Islet of Langerhans (tissue), 1 donor: ENCODE results near the gene CELA3A.
"Not testable (repeated sequence)": the region's sequence is repeated elsewhere in the genome, so short reads cannot be mapped to it uniquely, and the experiment has no call there.

Source experiments
- FAIRE-seq: peaks from one replicate; lab custom pipeline; 2011; peaks lifted over from hg19 to GRCh38; lab: Jason Lieb, UNC

Gene CELA3A

DNA sequence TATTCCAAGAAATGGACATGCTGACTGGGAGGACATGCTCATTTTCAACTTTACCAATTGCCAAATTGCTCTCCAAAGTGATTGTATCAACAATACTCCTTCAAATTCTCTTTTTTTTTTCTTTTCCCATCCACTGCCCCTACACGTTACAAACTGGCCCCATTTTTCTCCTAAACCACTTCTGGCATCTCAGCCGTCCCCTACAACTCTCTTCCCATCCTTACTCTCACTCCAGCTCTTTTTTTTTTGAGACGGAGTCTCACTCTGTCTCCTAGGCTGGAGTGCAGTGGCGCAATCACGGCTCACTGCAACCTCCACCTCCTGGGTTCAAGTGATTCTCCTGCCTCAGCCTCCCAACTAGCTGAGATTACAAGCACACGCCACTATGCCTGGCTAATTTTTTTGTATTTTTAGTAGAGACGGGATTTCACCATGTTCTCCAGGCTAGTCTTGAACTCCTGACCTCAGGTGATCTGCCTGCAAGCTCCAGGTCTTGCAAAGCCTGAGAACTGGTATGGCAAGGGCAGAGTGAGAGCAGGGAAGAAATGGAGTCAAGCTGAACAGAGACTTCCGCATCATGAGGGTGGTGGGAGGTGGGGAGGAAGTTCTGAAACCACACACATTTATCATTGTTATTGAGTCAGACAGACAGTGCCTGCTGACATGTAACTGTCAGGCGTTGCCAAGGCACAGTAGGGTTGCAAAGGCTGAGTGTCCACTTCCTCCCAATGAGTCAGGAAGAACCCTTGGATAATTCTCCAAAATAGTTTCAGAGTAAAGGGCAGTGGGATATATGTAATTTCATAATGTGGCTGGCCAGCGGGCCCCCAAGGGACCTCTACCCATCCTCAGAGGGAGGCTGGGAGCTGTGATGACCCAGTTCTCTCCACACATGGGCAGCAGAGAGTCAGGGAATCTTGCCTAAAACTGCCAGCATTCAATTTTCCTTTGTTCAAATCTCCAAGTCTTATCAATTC, 17.4 kb downstream of the CELA3A start:
- no peak for FAIRE-seq

DNA sequence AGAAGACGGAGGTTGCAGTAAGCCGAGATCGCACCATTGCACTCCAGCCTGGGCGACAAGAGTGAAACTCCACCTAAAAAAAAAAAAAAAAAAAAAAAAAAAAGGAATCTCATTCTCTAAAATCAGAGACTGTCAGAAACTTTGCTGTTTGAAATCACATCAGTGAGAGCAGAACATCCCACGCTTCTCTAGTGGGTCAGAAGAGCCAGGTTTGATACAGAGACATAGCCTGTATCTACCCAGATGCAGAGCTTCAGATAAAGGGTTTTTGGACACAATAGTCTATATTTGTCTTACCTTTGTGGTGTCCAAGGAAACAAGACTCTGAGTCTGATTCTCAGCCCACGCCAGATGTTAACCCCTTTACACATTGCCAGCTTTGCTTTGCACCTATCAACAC, 19.6 kb downstream of the CELA3A start:
- no peak for FAIRE-seq

DNA sequence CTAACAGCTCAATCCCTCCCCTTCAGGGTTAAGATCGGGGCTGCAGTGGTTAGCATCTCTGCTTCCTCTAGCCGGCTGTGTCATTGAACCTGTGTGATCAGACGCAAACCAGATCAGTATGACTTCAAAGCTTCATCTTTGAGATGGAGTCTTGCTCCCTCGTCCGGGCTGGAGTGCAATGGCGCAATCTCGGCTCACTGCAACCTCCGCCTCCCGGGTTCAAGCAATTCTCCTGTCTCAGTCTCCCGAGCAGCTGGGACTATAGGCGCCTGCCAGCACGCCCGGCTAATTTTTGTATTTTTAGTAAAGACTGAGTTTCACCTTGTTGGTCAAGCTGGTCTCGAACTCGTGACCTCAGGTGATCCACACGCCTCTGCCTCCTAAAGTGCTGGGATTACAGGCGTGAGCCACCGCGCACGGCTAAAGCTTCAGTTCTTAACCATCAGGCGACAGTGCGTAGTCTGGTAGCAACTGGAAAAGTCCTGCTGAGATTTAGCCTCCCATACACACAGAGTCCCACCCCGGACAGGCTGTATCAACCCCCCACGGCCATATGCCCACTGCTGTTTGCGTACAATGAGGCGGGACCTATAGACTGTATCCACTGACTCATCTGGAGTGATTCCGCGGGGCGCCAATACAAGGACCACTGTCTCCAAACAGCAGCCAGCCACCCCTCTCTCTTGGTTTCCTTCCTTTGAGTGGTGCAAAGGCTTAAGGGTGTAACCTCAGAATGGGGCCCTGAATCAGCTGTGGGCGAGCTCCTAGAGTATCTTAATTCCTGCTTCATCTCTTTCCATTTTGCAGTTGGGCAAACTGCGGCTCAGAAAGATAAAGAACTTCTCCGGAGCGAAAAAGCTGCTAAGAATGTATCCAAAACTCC, 23.3 kb downstream of the CELA3A start:
- no peak for FAIRE-seq

DNA sequence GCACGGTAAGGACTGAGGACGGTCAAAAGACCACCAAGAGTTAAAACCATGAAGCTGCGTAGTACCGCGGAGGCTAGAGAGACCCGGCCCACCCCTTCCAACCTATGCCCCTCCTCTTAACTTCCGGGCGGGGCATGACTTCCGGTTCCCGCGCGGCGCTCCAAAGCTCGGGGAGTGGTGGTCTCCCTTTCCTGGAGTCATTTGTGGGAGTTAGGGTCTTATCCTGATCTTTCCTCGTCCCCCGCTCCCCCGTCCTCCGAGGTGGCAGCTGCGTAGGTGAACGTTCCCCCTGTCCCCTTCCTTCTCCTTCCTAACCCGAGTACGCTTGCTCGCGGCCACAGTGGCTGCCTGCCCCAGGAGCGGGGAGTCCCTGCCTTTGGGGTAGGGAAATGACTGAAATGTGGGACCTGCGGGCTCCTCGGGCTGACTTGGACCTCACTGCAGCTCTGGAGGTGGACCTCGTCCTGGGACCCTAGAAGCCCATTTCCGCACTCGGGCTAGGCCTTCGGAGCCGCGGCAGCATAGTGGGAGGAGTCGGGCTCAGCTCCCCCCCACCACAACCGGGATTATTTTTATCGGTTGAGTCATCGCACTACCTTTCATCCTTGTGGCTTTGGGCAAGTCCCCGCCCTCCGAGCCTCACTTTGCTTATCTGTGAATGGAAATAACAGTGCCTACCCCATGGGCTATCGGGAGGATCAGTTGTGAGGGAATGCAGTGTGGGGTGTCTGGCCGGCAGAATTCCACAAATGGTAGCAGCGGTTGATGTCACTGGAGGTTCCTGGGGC, 24.1 kb downstream of the CELA3A start:
- no peak for FAIRE-seq

DNA sequence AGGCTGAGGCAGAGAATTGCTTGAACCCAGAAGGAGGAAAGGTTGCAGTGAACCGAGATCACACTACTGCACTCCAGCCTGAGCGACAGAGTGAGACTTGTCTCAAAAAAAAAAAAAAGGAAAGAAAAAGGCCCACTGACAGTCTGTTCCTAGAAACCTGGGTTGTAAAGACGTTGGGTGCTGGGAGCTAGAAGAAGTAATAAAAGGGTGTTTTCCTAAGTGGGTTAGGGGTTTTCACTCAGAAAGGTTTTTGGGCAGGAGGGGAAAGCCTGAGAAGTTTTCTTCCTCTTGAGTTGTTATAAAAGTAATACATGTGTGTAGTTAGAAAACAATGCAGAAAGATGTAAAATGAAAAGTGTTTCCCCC, 25.4 kb downstream of the CELA3A start:
- FAIRE-seq, result no peak

DNA sequence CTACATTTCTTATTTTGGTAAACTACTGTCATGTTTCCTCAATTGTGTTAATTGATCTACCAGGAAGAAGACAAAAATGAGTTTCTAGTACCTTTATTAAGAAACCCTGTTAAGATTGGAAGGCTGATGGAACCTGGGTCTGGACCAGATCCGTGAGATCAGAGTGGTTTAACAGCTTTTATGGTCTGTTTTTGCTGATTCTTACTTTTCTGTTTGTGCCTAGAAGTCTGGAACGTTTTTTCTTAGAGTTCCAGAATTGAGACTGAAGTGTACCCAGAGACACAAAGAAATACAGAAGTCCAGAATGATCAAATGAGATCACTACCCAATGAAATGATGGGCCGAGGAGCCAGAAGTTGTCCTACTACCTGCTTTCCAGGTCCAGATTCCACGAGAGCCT, 28.6 kb downstream of the CELA3A start:
- no peak for FAIRE-seq

DNA sequence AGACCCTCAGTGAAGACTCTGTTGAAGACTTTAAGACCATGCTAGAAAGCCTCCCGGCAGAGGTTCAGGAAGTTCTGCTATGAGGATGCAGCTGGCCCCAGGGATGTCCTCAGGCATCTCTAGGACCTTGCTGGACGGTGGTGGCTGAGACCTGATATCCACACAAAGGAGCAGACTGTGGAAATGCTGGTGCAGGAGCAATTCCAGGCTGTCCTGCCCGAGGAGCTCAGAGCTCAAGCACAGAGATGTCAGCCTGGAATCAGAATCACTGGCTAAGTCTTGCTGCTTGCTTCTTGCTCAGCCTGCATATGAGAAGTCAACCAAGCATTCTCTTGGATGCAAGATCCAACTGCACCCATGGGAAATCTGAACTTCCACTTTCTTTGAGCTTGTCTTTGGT, 29.0 kb downstream of the CELA3A start:
- FAIRE-seq, result no peak

DNA sequence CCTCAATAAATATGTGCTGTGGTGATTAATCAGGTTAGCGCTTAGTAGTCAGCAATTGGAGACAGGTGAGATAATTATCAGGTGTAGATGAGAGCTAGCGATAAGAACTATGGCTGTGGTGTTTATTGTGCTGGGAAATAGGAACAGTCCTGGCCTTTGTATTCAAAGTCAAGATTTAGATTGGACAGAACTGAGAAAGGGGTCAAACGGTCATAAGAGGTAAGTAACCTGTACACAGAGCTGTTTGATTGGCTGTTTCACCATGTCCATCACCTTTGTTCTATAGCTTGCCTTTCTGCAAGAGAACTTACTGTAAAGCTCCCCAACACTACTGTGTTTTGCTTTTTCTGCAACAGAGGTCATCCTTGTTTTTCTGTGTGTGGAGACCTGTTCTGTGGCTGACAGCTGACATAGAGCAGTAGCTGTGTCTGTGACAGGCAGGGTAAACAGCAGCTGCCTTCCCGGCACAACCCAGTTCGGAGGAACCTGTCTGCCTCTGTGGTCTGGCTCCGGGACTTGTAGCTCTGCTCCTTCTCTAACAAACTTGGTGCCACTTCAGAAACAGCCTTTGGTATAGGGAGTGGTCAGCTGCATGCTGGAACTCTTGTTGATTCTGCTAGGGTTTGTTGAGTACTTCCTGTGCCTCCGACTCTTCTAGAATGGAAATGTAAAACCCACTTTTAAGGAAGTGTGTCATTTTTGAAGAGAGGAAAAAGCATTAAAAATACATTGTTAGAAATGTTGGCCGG, 29.9 kb downstream of the CELA3A start:
- no peak for FAIRE-seq

DNA sequence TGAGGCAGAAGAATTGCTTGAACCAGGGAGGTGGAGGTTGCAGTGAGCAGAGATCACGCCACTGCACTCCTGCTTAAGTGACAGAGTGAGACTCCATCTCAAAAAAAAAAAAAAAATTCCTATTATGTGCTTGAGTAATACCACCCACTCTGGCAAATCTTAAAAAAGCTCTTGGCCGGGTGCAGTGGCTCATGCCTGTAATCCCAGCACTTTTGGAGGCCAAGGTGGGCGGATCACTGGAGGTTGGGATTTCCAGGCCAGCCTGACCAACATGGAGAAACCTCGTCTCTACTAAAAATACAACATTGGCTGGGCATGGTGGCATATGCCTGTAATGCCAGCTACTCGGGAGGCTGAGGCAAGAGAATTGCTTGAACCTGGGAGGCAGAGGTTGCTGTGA, 33.4 kb downstream of the CELA3A start:
- not testable (repeated sequence) for FAIRE-seq

DNA sequence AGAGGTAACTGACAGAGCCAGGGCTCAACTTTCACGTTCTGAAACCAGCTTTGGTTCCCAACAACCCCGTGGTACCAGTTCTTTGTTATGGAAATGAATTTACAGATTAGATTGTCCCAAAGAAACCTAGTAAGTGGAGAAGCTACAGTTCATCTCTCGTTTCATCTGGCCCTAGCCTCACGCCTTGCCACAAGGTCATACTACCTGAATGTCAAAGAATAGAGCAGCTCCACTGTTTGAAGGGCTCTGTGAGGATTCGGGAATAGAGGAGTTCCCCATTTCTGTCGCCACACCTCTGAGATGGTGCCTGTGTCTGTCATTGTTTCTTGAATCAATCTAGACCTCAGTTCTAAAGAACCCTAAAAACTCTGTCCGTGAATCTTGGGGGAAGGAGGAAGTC, 36.1 kb downstream of the CELA3A start:
- no peak for FAIRE-seq

DNA sequence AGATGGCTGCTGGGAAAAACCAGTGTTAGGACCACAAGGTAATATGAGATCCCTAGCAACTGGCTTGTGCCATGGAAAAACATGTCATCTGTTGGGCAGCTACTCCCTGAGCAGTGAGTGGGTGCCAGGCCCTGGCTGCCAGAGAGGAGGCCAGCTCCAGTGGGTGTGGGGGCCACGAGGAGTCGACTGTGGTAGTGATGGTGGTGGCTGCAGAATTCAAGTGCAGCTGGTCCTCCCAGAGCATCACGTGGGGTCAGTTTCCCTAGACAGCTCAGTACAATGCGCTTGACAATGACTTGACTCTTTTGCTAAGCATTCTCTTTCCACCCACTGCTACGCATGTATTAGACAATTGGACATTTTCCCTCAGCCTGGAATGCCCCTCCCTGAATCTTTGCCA, 36.6 kb downstream of the CELA3A start:
- no peak for FAIRE-seq

DNA sequence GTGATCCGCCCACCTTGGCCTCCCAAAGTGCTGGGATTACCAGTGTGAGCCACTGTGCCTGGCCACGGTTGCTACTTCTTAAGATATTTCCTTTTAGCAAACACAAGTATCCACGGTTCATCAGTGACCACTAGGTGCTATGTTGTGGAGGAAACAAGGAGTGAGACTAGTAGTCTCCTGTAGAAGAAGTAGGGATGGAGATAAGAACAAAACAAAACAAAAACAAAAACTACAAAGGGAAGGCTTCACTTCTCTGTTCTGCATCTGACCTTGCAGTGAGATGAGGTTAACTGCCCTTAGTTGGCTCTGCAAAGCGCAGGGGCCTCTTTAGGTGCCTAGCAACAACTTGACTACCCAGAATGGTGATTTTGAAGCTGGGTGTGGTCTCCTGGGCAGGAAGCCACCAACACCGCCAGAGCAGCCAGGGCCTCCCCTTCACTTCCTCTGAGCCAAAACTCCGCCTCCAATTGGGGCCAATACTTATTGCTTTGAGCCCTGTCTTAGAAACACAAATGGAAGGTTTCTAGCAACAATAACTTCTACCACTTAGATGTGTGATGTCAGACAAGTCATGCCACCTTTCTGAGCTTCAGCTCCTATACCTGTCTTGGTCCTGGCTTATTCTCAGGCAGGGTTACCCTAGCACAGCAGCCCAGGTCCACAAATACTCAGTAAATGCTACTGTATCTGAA, 38.3 kb downstream of the CELA3A start:
- FAIRE-seq, result no peak

DNA sequence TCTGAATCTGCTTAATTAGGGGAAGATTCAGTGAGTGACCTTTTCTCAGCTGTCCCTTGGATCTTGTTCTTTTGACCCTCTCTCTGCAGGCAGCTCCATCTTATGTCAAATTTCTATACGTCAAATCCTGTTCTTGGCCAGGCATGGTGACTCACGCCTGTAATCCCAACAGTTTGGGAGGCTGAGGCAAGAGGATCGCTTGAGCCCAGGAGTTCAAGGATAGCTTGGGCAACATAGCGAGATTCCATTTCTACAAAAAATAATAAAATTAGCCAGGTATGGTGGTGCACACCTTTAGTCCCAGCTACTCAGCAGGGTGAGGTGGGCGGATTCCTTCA, 38.8 kb downstream of the CELA3A start:
- no peak for FAIRE-seq

DNA sequence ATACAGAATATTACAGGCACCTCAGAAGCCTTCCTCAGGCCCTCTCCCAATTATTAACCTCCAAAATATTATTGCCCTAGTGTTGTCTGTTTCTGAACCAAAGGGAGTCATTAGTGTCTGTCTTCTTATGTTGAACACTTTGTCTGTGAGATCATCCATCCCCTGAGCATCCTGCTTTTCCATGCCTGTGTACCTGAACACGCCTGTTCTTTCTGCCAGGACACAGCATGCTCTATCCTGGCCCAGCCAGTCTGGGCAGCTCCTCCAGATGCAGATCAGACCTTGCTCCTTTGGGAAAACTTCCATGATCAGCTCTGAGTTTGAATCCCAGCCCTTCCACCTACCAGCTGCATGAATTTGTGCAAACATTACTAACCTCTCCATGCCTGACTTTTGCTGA, 40.0 kb downstream of the CELA3A start:
- no peak for FAIRE-seq

DNA sequence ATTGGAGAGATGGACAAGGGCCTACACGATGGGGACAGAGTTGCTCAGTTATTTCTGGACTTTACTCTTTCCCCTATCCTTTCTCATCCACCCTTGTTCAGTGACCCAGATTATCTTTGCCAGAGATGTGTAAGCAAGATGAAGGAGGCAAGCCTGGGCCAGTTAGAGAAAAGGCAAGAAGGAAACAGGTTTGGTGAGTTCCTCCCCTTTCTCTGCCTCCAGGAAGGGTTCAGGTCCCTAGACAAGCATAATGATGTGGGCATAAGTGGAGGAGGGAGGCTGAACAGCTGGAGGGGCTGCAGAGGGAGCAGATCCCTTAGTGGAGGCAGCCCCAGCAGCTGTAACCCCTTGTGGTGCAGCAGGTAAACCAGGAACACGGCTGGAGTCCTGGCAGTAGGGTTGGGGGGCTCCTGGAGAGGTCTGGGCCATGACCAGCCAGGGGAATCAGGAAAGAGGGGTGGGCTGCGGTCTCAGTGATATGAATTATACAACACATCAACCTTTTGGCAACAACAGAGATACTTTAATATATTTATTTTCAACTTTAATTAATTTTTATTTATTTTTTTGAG, 41.8 kb downstream of the CELA3A start:
- FAIRE-seq, result no peak

DNA sequence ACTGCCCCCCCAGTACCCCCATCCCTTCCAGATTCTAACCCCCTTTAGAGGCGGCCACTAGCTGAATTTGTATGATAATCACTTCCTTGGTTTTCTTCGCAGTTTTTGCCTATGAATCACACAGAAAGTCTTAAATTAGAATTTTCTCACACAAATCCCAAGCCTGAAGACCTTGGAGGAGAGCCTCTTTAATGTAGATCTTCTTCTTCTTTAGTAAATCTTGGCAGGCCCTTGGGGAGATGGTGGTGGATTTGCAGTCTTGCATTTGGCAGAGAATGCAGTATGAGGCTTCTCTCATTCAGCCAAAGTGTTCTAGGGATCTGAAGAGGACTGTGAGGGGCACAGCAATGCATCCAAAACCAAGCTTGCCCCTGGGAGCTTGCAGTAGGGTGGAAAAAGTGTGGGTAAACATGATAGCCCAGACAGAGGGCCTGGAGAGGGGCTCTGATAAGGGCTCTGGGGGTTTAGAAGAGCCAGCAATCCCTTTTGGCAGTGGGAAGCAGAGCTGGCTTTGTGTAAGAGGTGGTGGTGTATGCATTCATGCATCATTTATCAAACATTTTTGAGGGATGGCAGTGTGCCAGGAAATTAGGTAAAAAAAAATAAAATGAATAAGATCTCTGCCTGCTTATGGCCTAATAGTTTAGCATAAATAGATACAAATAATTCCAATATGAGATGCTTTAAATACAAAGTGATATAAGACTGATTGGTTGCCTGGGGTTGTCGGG, 43.4 kb downstream of the CELA3A start:
- FAIRE-seq, result no peak

DNA sequence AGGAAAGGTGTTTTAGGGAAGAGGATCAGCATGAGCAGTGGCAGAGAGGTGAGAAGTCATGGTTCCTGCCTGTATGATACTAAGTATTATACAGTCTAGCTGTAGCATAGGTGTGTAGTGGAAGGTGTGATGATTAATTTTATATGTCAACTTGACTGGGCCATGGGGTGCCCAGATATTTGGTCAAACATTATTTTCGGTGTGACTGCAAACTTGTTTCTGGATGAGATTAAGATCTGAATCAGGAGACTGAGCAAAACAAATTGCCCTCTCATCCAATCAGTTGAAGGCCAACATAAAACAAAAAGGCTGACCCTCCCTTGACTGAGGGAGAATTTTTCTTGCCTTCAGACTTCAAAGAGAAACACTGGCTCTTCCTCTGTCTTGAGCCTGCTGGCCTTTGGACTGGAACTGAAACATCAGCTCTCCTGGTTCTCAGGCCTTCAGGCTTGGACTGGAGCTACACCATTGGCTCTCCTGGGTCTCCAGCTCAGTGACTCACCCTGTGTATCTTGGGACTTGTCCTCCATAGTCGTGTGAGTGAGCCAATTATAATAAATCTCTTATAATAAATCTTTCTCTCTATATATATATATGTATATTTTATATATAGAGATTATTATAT, 44.3 kb downstream of the CELA3A start:
- FAIRE-seq, result no peak

DNA sequence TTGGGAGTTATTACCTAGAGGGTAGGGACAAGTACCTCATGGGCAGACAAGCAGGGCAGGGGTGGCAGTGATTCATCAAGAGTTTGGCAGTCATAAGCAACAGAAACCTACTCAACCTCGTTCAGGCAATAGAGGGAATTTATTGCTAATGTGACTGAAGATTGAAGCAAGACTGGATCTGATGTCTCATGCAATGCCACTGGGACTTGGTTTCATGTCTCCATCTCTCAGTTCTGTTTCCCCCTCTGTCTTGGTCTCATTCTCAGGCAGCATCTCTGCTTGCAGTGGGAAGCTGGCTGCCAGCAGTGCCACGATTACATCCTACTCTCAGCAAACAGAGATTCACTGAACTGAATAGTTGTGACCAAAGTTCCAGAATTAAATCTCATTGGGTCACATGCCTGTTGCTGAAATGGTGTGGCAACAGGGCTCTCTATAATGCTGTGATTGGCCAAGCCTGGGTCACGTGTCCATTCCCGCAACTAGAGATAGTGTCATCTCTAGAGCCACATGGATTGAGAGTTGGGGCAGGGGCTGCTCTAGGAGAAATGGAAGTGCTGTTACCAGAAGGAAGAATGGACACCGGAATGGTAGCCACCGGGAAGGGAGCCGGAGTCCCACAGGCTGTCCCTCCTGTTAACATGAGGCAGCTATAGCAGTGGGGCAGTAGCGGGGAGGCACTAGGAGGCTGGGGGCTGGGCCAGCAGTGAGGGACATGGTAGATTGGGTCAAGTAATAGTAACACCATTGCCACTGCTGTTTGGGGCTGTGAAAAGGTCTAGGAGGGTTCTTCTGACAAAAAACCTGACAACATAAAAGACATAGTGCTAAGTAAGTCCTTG, 47.1 kb downstream of the CELA3A start:
- FAIRE-seq, result no peak

DNA sequence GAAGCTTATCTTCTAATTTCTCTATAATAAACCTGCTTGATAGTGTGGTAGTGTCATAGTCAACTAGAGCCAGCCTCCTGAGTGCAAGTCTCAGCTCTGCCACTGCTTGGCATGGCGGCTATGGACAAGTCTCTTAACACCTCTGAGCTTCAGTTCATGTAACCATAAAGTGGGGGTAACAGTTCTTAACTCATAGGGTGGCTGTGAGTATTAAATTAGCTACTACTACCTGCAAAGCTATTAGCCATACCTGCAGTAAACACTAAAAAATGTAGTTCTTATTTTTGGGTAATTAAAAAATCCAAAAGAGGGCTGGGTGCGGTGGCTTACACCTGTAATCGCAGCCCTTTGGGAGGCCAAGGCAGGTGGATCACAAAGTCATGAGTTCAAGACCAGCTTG, 48.9 kb downstream of the CELA3A start:
- no peak for FAIRE-seq
